ENCODE measurements around the gene HOMEZ.
"Not testable (repeated sequence)": the region's sequence is repeated elsewhere in the genome, so short reads cannot be mapped to it uniquely, and the experiment has no call there.

Gene HOMEZ

DNA sequence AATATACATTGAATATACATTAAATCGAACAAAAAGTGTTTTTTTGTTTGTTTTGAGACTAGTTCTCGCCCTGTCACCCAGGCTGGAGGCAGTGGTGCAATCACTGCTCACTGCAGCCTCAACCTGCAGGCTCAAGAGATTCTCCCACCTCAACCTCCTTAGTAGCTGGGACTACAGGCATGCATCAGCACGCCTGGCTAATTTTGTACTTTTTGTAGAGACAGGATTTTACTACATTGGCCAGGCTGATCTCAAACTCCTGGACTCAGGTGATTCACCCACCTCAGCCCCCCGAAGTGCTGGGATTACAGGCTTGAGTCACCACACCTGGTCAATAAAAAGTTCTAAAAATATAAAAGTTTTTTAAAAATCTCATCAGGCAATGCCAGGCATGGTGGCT lies 58.4 kb downstream of the HOMEZ start:
- no peak for DNase-seq (ENCODE audit: low read depth in 2 of 2)

- DNase-seq (ENCODE audit: low read depth in 2 of 2) = not testable (repeated sequence)
Measured at GRCh38 chr14:23224958-23225357, 61.0 kb downstream of the HOMEZ start.

Measured in stimulated activated CD8-positive, alpha-beta memory T cell treated with anti-CD3 and anti-CD28 coated beads, Interleukin-7, amount 100 ng/mL, for 4 hours (primary cell).